IMR-90 (cell line): ENCODE measurements around the gene RAB15. TPM values are rescaled to one million over a fixed set of nuclear protein-coding genes. Genes with fewer than 3 reads are reported as not detected.
A peak's percentile ranks its signal among the peaks of the same experiment; 100 is the strongest.

Experiments
- ATAC-seq: fragments of 200-7000 bp; cut with Tn5 transposase; 2 replicates; pipeline ENCODE4 v1.9.1; 2020; ENCODE audit warnings: low read depth, mild to moderate bottlenecking, moderate library complexity
- BruUV-seq: library from RNA; stranded (reverse); fragments of 400-500 nt; replicated peaks from 2 replicates; lab custom pipeline; 2021; lab: Mats Ljungman, UMichigan
- CTCF ChIA-PET: fragments of 300-600 bp; formaldehyde crosslinking; extraction: SDS; loops from one replicate; lab custom pipeline; 2021; ENCODE audit warnings: antibody characterized with exemption; lab: Yijun Ruan, JAX
- POLR2A ChIA-PET: fragments of 300-600 bp; sonication (Branson Sonifier 250); formaldehyde crosslinking; loops from one replicate; lab custom pipeline; 2022; ENCODE audit warnings: antibody characterized with exemption; ENCODE audit not compliant: unreplicated experiment; lab: Charles Lee
- DNase-seq: peaks from one replicate; pipeline ENCODE4 v3.0.0; 2013
- H2AFZ ChIP-seq: replicated peaks from 2 replicates; pipeline ENCODE3; 2013; ENCODE audit warnings: low read length, mild to moderate bottlenecking; ENCODE audit not compliant: poor library complexity
- H2AK5ac ChIP-seq: 2 replicates; pipeline ENCODE4 v1.6.1; 2013; ENCODE audit warnings: low read depth, low read length, inconsistent platforms
- H2AK9ac ChIP-seq: replicated peaks from 2 replicates; pipeline ENCODE3; 2013; ENCODE audit warnings: mild to moderate bottlenecking, low read depth, low read length, moderate library complexity; ENCODE audit not compliant: poor library complexity
- H2BK120ac ChIP-seq: 2 replicates; pipeline ENCODE4 v1.6.1; 2013; ENCODE audit warnings: low read depth, low read length, inconsistent platforms
- H2BK15ac ChIP-seq: 3 replicates; pipeline ENCODE4 v1.6.1; 2013; ENCODE audit warnings: low read depth, low read length, inconsistent platforms
- H2BK20ac ChIP-seq: 2 replicates; pipeline ENCODE4 v1.6.1; 2013; ENCODE audit warnings: low read depth, mild to moderate bottlenecking, inconsistent platforms, low read length, moderate library complexity
- H2BK5ac ChIP-seq: 2 replicates; pipeline ENCODE4 v1.6.1; 2013; ENCODE audit warnings: mild to moderate bottlenecking, low read depth, low read length, inconsistent platforms; ENCODE audit not compliant: poor library complexity, severe bottlenecking
- H3K14ac ChIP-seq: replicated peaks from 2 replicates; pipeline ENCODE4 v1.6.1; 2013; ENCODE audit warnings: low read depth, low read length, inconsistent platforms
- H3K18ac ChIP-seq: 2 replicates; pipeline ENCODE4 v1.6.1; 2013; ENCODE audit warnings: low read depth, low read length, control low read depth
- H3K23ac ChIP-seq: 2 replicates; pipeline ENCODE4 v1.6.1; 2013; ENCODE audit warnings: low read depth, low read length, inconsistent platforms
- H3K27ac ChIP-seq: 2 replicates; pipeline ENCODE4 v1.5.1; 2013; ENCODE audit warnings: mild to moderate bottlenecking, control low read depth, low read length; ENCODE audit not compliant: insufficient read depth
- H3K27me3 ChIP-seq: 2 replicates; pipeline ENCODE4 v1.6.1; 2013; ENCODE audit warnings: low read length; ENCODE audit not compliant: control insufficient read depth, insufficient read depth
- H3K36me3 ChIP-seq: 2 replicates; pipeline ENCODE4 v1.6.1; 2013; ENCODE audit warnings: low read length, mixed read lengths; ENCODE audit not compliant: control insufficient read depth, insufficient read depth
- H3K4ac ChIP-seq: 2 replicates; pipeline ENCODE4 v1.6.1; 2013; ENCODE audit warnings: low read depth, low read length, inconsistent platforms
- H3K4me1 ChIP-seq: 2 replicates; pipeline ENCODE4 v1.6.1; 2013; ENCODE audit warnings: low read length, mixed read lengths; ENCODE audit not compliant: control insufficient read depth, insufficient read depth
- H3K4me2 ChIP-seq: 2 replicates; pipeline ENCODE4 v1.6.1; 2013; ENCODE audit warnings: low read depth, mild to moderate bottlenecking, control low read depth, low read length, moderate library complexity
- H3K4me3 ChIP-seq: 2 replicates; pipeline ENCODE4 v1.5.1; 2013; ENCODE audit warnings: low read depth, mild to moderate bottlenecking, control low read depth, low read length, moderate library complexity; ENCODE audit not compliant: insufficient read depth
- H3K56ac ChIP-seq: 2 replicates; pipeline ENCODE4 v1.6.1; 2013; ENCODE audit warnings: low read length, inconsistent platforms; ENCODE audit not compliant: insufficient read depth; ENCODE audit errors: extremely low read depth
- H3K79me1 ChIP-seq, 2 experiments: 2 replicates each; pipeline ENCODE4 v1.6.1; 2013; ENCODE audit warnings: low read length in 2 of 2, inconsistent platforms in 1 of 2, low read depth in 1 of 2
- H3K9ac ChIP-seq: 2 replicates; pipeline ENCODE4 v1.6.1; 2013; ENCODE audit warnings: low read depth, low read length, control low read depth
- H3K9me1 ChIP-seq: 2 replicates; pipeline ENCODE4 v1.6.1; 2013; ENCODE audit warnings: low read length, inconsistent platforms; ENCODE audit not compliant: insufficient read depth
- H3K9me3 ChIP-seq: 2 replicates; pipeline ENCODE4 v1.6.1; 2013; ENCODE audit warnings: low read length; ENCODE audit not compliant: control insufficient read depth, insufficient read depth
- H4K20me1 ChIP-seq: 2 replicates; pipeline ENCODE4 v1.6.1; 2013; ENCODE audit warnings: low read length, inconsistent platforms; ENCODE audit not compliant: insufficient read depth
- H4K5ac ChIP-seq: 2 replicates; pipeline ENCODE4 v1.6.1; 2013; ENCODE audit warnings: mild to moderate bottlenecking, low read depth, low read length, control low read depth
- H4K8ac ChIP-seq, 2 experiments: 2 replicates each; pipeline ENCODE4 v1.6.1; 2013; ENCODE audit warnings: low read depth in 2 of 2, low read length in 2 of 2, control low read depth in 1 of 2, inconsistent platforms in 1 of 2
- H4K91ac ChIP-seq: 2 replicates; pipeline ENCODE4 v1.6.1; 2013; ENCODE audit warnings: low read depth, low read length, inconsistent platforms; ENCODE audit not compliant: insufficient read depth
- BHLHE40 ChIP-seq: fragments of 150-350 bp; IDR thresholded peaks from 2 replicates; pipeline ENCODE4 v1.6.1; 2016; ENCODE audit warnings: mild to moderate bottlenecking, low read depth, low read length
- POLR2A ChIP-seq: IDR thresholded peaks from 2 replicates; pipeline ENCODE4 v1.6.1; 2012; ENCODE audit warnings: mild to moderate bottlenecking, low read depth, low read length
- SMC3 ChIP-seq: fragments of 150-350 bp; IDR thresholded peaks from 2 replicates; pipeline ENCODE4 v1.6.1; 2016; ENCODE audit warnings: low read depth, mild to moderate bottlenecking, antibody characterized with exemption, low read length, moderate library complexity
- WGBS, 2 experiments: methylation state at CpG; one replicate each; pipeline versions ENCODE4 v1.1.5 to v1.1.7; 2013; ENCODE audit warnings: missing lambda C conversion rate in 2 of 2; ENCODE audit not compliant: insufficient read length in 1 of 2; ENCODE audit errors: extremely low coverage in 2 of 2; 5-methylcytosine and 5-hydroxymethylcytosine counted together
- dilution Hi-C: fragments of 300-500 bp; cut with HindIII; formaldehyde crosslinking; loops from one replicate; pipeline ENCODE4 v1.14.3; 2018; ENCODE audit warnings: low sequenced_read_pairs; ENCODE audit not compliant: unreplicated experiment
- in situ Hi-C: fragments of 300-500 bp; cut with MboI; formaldehyde crosslinking; loops from 3 replicates; pipeline ENCODE4 v1.14.3; 2019; ENCODE audit warnings: low sequenced_read_pairs, inconsistent platforms, mixed read lengths
- intact Hi-C: fragments of 100-400 bp; cut with micrococcal nuclease; formaldehyde crosslinking; loops from 2 replicates; pipeline ENCODE4 v1.10.0; 2022
- polyA plus RNA-seq, 3 experiments: library from polyadenylated mRNA; depleted of rRNA; stranded (reverse); fragments of >200 nt; gene quantifications; 2 replicates each; pipeline ENCODE4 v1.2.3, GENCODE V29; 2012; ENCODE audit warnings: low replicate concordance in 1 of 3
- total RNA-seq: library from RNA; depleted of rRNA; stranded (reverse); fragments of >200 nt; gene quantifications from 2 replicates; pipeline ENCODE4 v1.2.3, GENCODE V29; 2012

RAB15 gene
- total and polyA plus RNA-seq, 2 of the 4 experiments (the other 2 are of a cell fraction), result 3.4 to 7.8 TPM

DNA sequence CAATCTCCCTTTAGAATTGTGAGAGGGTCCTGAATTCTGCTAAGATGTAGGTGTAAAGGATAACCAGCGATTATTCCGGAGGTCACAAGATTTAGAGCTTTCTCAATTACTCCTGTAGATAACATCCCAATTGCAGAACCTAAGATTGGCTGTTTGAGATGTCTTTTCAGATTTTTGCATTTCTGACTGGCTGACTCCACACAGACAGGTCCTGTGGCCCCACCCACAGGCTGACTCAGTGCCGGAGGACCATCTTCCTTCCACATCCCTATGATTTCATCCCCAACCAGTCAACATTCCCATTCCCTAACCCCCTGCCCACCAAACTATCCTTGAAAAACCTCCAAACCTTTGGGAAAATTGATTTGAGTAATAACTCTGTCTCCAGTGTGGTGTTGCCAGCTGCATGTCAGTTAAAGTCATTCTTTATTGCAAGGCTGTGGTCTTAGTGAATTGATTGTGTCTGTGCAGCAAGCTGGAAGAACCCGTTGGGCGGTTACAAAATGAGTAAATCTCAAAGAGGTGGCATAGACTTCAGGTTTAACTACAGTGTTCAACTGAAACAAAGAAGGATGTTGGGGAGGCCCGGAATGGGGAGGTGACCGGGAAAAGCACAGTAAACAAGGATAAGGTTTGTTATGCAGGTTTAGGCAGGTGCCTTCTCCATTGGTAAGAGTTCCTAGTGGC lies 25.1 kb upstream of the RAB15 start (continued):
- no peak for TF ChIP-seq SMC3

DNA sequence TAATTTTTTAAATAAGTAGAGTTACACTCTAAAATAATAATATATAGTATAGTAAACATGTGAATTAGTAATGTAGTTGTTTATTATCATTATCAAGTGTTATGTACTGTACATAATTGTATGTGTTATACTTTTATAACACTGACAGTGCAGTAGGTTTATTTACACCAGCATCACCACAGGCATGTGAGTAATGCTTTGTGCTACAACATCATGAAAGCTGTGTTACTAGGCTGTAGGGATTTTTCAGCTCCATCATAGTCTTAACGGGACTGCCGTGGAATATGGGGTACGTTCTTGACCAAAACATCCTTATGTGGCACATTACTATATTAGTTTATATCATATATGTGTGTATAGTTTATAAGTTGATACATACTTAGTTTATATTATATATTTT lies 23.2 kb upstream of the RAB15 start:
- H3K9ac ChIP-seq, result no peak overlapping the region
- POLR2A ChIA-PET, result no interaction called here
- dilution Hi-C loops (no loop called here), intact Hi-C loops (no loop called here), in situ Hi-C loops (no loop called here)
- no peak overlapping the region for H4K8ac ChIP-seq
- H2BK5ac ChIP-seq, result no peak overlapping the region
- no peak overlapping the region for H2AK9ac ChIP-seq
- H3K36me3 ChIP-seq, result no peaks in the 10 kb centered on the region
- H3K79me1 ChIP-seq, result peaks cover 8 to 45% of the 10 kb centered on the region in 2 experiments; a peak in 2 of 4 replicates
- H3K4ac ChIP-seq, result no peak overlapping the region
- no peak overlapping the region for H4K5ac ChIP-seq
- no peak overlapping the region for H2BK120ac ChIP-seq
- no peak overlapping the region for H3K18ac ChIP-seq
- H3K27ac ChIP-seq, result no peak overlapping the region
- H2AFZ ChIP-seq, result no peak overlapping the region
- CTCF ChIA-PET, result interaction anchor here (2.8 kb wide), 1 partner anchor 25 kb away, joined by 18 read pairs; no protein-coding TSS in a partner anchor
- H3K27me3 ChIP-seq, result no peaks in the 10 kb centered on the region
- no peak overlapping the region for H2AK5ac ChIP-seq
- H3K4me2 ChIP-seq, result no peak overlapping the region
- no peak for TF ChIP-seq POLR2A
- TF ChIP-seq BHLHE40, result peak; percentile 33; the same call in 1 of the 2 replicates
- no TSS peak for BruUV-seq
- H3K9me1 ChIP-seq, result peaks cover 5% of the 10 kb centered on the region
- DNase-seq (peak; percentile 58), ATAC-seq (peak; percentile 80)
- no CpG with 5 or more reads among the region's 3 CpGs for WGBS, 2 experiments
- no peak overlapping the region for H2BK15ac ChIP-seq
- peaks cover 10% of the 10 kb centered on the region for H3K4me1 ChIP-seq
- H3K56ac ChIP-seq, result no peak overlapping the region
- H3K4me3 ChIP-seq, result no peak overlapping the region
- H2BK20ac ChIP-seq, result no peak overlapping the region
- H4K20me1 ChIP-seq, result peaks cover 3% of the 10 kb centered on the region; the same call in 1 of the 2 replicates
- H3K23ac ChIP-seq, result no peak overlapping the region
- H4K91ac ChIP-seq, result no peak overlapping the region
- no peak overlapping the region for H3K14ac ChIP-seq
- H3K9me3 ChIP-seq, result no peaks in the 10 kb centered on the region
